B cell (primary cell): Measurements from ENCODE around the gene PAPSS1.

ENCODE experiments used
- EZH2 ChIP-seq: IDR thresholded peaks from 2 replicates; pipeline ENCODE4 v1.6.1; 2012; ENCODE audit warnings: borderline replicate concordance, low read depth, mild to moderate bottlenecking, moderate library complexity, low read length; ENCODE audit not compliant: insufficient read depth, poor library complexity, severe bottlenecking
- TF ChIP-seq, protein P1 (sequence below): fragments of 200-600 bp; IDR thresholded peaks from one replicate; pipeline ENCODE4 v1.8.0; 2022; ENCODE audit warnings: antibody characterized with exemption, mild to moderate bottlenecking

DNA sequence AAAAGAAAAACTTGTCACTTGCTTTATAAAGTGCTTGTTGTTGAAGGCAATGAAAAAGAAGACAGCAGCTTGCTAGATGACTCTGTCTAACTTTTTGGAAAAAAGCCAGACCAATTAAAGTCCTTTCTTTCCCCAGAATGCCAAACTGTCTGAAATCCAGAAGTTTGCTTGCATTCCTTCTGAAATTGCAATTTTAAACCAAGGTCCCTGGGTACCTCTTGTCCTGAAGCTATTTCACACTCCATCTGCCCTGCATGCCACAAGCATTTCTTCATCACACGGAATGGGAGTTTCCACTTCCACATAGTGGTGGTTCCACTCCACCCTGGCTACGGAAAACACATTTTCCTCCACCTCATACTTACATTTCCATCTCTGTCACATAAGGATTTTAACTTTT, 101.0 kb downstream of the PAPSS1 start:
- TF ChIP-seq, protein P1, sequence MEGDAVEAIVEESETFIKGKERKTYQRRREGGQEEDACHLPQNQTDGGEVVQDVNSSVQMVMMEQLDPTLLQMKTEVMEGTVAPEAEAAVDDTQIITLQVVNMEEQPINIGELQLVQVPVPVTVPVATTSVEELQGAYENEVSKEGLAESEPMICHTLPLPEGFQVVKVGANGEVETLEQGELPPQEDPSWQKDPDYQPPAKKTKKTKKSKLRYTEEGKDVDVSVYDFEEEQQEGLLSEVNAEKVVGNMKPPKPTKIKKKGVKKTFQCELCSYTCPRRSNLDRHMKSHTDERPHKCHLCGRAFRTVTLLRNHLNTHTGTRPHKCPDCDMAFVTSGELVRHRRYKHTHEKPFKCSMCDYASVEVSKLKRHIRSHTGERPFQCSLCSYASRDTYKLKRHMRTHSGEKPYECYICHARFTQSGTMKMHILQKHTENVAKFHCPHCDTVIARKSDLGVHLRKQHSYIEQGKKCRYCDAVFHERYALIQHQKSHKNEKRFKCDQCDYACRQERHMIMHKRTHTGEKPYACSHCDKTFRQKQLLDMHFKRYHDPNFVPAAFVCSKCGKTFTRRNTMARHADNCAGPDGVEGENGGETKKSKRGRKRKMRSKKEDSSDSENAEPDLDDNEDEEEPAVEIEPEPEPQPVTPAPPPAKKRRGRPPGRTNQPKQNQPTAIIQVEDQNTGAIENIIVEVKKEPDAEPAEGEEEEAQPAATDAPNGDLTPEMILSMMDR, result no peak
- no peak for TF ChIP-seq EZH2
